ENCODE data around the gene MATR3. TPM values are rescaled to one million over a fixed set of nuclear protein-coding genes. Genes with fewer than 3 reads are reported as not detected.

Gene MATR3
- total RNA-seq, 1 experiment from 2014 or later = 359 TPM

Small RNA genes within 50 kb of the gene (small RNA-seq; reads per million reads assigned to genes)
- gene RNA5SP195 = 0 reads per million in 2 experiments
- gene SNORA74A = 14.0 to 43.8 reads per million in 2 experiments
- gene SNORA74D = 23.5 to 71.7 reads per million in 2 experiments

Other genes starting within 250 kb of the MATR3 start
- gene SIL1, start 95.4 kb upstream of the MATR3 start, total RNA-seq (2014; rRNA removed; shearing (Covaris generic)) = 54.3 and 54.9 TPM in 2 replicates
- gene PAIP2, start 48.1 kb downstream of the MATR3 start, total RNA-seq (2014; rRNA removed; shearing (Covaris generic)) = 105 and 120 TPM in 2 replicates
- gene SLC23A1, start 89.6 kb downstream of the MATR3 start, total RNA-seq (2014; rRNA removed; shearing (Covaris generic)) = not detected in 2 replicates
- 0.10 and 0.52 TPM in 2 replicates for gene MZB1, start 96.2 kb downstream of the MATR3 start, total RNA-seq (2014; rRNA removed; shearing (Covaris generic))
- gene PROB1, start 101.4 kb downstream of the MATR3 start, total RNA-seq (2014; rRNA removed; shearing (Covaris generic)) = 1.5 and 1.8 TPM in 2 replicates
- 8.6 and 12.7 TPM in 2 replicates for gene SPATA24, start 110.3 kb downstream of the MATR3 start, total RNA-seq (2014; rRNA removed; shearing (Covaris generic))
- 2.2 and 8.8 TPM in 2 replicates for gene DNAJC18, start 145.8 kb downstream of the MATR3 start, total RNA-seq (2014; rRNA removed; shearing (Covaris generic))
- gene ECSCR, start 169.0 kb downstream of the MATR3 start, total RNA-seq (2014; rRNA removed; shearing (Covaris generic)) = not detected in 2 replicates
- gene SMIM33, start 177.3 kb downstream of the MATR3 start, total RNA-seq (2014; rRNA removed; shearing (Covaris generic)) = not detected in 2 replicates
- gene STING1, start 189.0 kb downstream of the MATR3 start, total RNA-seq (2014; rRNA removed; shearing (Covaris generic)) = 1.6 and 3.0 TPM in 2 replicates

Data from NCI-H460 (cell line).